WERI-Rb-1 (cell line): Measurements from ENCODE around the gene KLF1.

ENCODE experiments used
- DNase-seq: peaks from one replicate; pipeline ENCODE4 v3.0.0-alpha.2; 2020
- H3K27ac ChIP-seq: fragments of 250-450 bp; sonication (Bioruptor Pico); 2 replicates; pipeline ENCODE4 v1.5.1; 2020; ENCODE audit warnings: mild to moderate bottlenecking, moderate library complexity
- H3K27me3 ChIP-seq: fragments of 250-450 bp; sonication (Bioruptor Pico); 2 replicates; pipeline ENCODE4 v1.5.1; 2021; ENCODE audit warnings: mild to moderate bottlenecking, low read depth, moderate library complexity; ENCODE audit not compliant: insufficient read depth, severe bottlenecking
- H3K36me3 ChIP-seq: fragments of 250-450 bp; sonication (Bioruptor Pico); 2 replicates; pipeline ENCODE4 v1.5.1; 2020; ENCODE audit warnings: mild to moderate bottlenecking, moderate library complexity
- H3K4me3 ChIP-seq: 2 replicates; pipeline ENCODE4 v1.5.1; 2011; ENCODE audit warnings: low read depth, mild to moderate bottlenecking, control low read depth, low read length
- H3K9me3 ChIP-seq: fragments of 250-450 bp; sonication (Bioruptor Pico); 2 replicates; pipeline ENCODE4 v1.5.1; 2021; ENCODE audit warnings: mild to moderate bottlenecking, moderate library complexity; ENCODE audit not compliant: severe bottlenecking
- CTCF ChIP-seq: IDR thresholded peaks from 2 replicates; pipeline ENCODE4 v1.5.1; 2011; ENCODE audit warnings: low read depth, mild to moderate bottlenecking, control low read depth, inconsistent platforms, low read length

Gene KLF1

GRCh38 chr19:12838182-12838885 is 48.7 kb downstream of the KLF1 start, which contains the start of gene MAST1:
Gene MAST1 (plus strand): TSS chr19:12838515. CDS start chr19:12838573, 58 bp downstream.
- peak within 1 kb of the TSS; percentile 88 for H3K4me3 ChIP-seq
- peak; percentile 65 for DNase-seq
- H3K27ac ChIP-seq = peak within 1 kb of the TSS; percentile 69
- H3K9me3 ChIP-seq = no peaks in the 10 kb centered on the region
- TF ChIP-seq CTCF = peak; percentile 75
- no peaks in the 10 kb centered on the region for H3K27me3 ChIP-seq
- peaks cover 23% of the 10 kb centered on the region for H3K36me3 ChIP-seq

- DNase-seq = no peak
- no peak for TF ChIP-seq CTCF
- Histone ChIP-seq H3K27ac (no peak overlapping the region), H3K4me3 (no peak overlapping the region), H3K27me3 (no peaks in the 10 kb centered on the region), H3K9me3 (no peaks in the 10 kb centered on the region), H3K36me3 (peaks cover 21% of the 10 kb centered on the region)
These were observed 49.8 kb downstream of the KLF1 start for GRCh38 chr19:12837225-12837624.

GRCh38 chr19:12836529-12836863 is 50.5 kb downstream of the KLF1 start:
- Histone ChIP-seq H3K36me3 (peaks cover 15% of the 10 kb centered on the region), H3K9me3 (no peaks in the 10 kb centered on the region), H3K27ac (no peak overlapping the region), H3K27me3 (no peaks in the 10 kb centered on the region), H3K4me3 (no peak overlapping the region)
- DNase-seq = no peak
- TF ChIP-seq CTCF = no peak

- H3K36me3 ChIP-seq = peaks cover 6% of the 10 kb centered on the region
- peak overlapping the region; percentile 85 for H3K4me3 ChIP-seq
- no peaks in the 10 kb centered on the region for H3K27me3 ChIP-seq
- no peak for TF ChIP-seq CTCF
- peak overlapping the region; percentile 95; the same call in 1 of the 2 replicates for H3K27ac ChIP-seq
- DNase-seq = peak; percentile 53
- H3K9me3 ChIP-seq = no peaks in the 10 kb centered on the region
These were observed 51.8 kb downstream of the KLF1 start for GRCh38 chr19:12834976-12835757.

GRCh38 chr19:12834566-12834943 is 52.4 kb downstream of the KLF1 start, which contains the start of gene RTBDN:
Gene RTBDN (minus strand): TSS chr19:12834579. CDS start chr19:12829979, 4,600 bp downstream.
- TF ChIP-seq CTCF = no peak
- Histone ChIP-seq H3K9me3 (no peaks in the 10 kb centered on the region), H3K27ac (peak within 1 kb of the TSS; percentile 95), H3K36me3 (no peaks in the 10 kb centered on the region; the same call in none of the 2 replicates), H3K4me3 (peak within 1 kb of the TSS; percentile 85), H3K27me3 (no peaks in the 10 kb centered on the region)
- peak; percentile 63 for DNase-seq
